ENCODE data around the gene C12orf60.

Gene C12orf60

DNA sequence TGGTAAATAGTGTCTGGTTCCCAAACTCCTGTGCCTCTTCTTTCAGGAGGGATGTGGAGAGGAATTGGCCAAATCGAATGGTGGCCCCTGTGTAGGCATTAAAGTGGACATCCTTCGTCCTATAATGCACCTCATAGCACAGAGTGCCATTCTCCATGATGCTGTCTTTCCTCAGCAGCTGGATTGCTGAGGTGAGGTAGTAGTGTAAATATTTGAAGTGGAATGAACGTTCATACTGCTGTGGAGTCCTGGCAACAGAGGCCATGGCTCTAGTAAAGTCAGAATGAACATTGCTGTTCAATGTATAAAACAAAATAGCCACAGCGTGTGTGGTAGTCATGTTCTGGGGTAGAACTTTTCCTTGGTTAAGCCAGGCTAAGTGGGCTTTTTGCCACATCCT is 37.1 kb downstream of the C12orf60 start:
- no peak for DNase-seq (ENCODE audit: low spot score)
- H3K27me3 ChIP-seq (ENCODE audit: insufficient read depth, poor library complexity, severe bottlenecking) = no peaks in the 10 kb centered on the region
- no peak overlapping the region for H3K27ac ChIP-seq (ENCODE audit: poor library complexity, severe bottlenecking)
- no peak for ATAC-seq (ENCODE audit: low read depth)
- no peak overlapping the region for H3K4me3 ChIP-seq (ENCODE audit: severe bottlenecking)
- H3K36me3 ChIP-seq (ENCODE audit: low read depth) = no peaks in the 10 kb centered on the region
- H3K9me3 ChIP-seq (ENCODE audit: severe bottlenecking) = no peaks in the 10 kb centered on the region
- peaks cover 18% of the 10 kb centered on the region for H3K4me1 ChIP-seq (ENCODE audit: insufficient read depth, poor library complexity, severe bottlenecking)
- no peak for TF ChIP-seq CTCF (IDR thresholded peaks at IDR 0.05; ENCODE audit: poor library complexity, severe bottlenecking)

GRCh38 chr12:14841761-14842160 is 38.3 kb downstream of the C12orf60 start:
- no peaks in the 10 kb centered on the region for H3K9me3 ChIP-seq (ENCODE audit: severe bottlenecking)
- H3K36me3 ChIP-seq (ENCODE audit: low read depth) = no peaks in the 10 kb centered on the region
- peak; percentile 61; the same call in 2 of the 3 replicates for ATAC-seq (ENCODE audit: low read depth)
- H3K27ac ChIP-seq (ENCODE audit: poor library complexity, severe bottlenecking) = no peak overlapping the region
- peaks cover 8% of the 10 kb centered on the region for H3K4me1 ChIP-seq (ENCODE audit: insufficient read depth, poor library complexity, severe bottlenecking)
- TF ChIP-seq CTCF (IDR thresholded peaks at IDR 0.05; ENCODE audit: poor library complexity, severe bottlenecking) = no peak
- no peaks in the 10 kb centered on the region for H3K27me3 ChIP-seq (ENCODE audit: insufficient read depth, poor library complexity, severe bottlenecking)
- no peak for DNase-seq (ENCODE audit: low spot score)
- no peak overlapping the region for H3K4me3 ChIP-seq (ENCODE audit: severe bottlenecking)

- no peak overlapping the region for H3K4me3 ChIP-seq (ENCODE audit: severe bottlenecking)
- ATAC-seq (ENCODE audit: low read depth) = no peak
- peaks cover 3% of the 10 kb centered on the region for H3K4me1 ChIP-seq (ENCODE audit: insufficient read depth, poor library complexity, severe bottlenecking)
- H3K9me3 ChIP-seq (ENCODE audit: severe bottlenecking) = no peaks in the 10 kb centered on the region
- H3K27ac ChIP-seq (ENCODE audit: poor library complexity, severe bottlenecking) = no peak overlapping the region
- TF ChIP-seq CTCF (IDR thresholded peaks at IDR 0.05; ENCODE audit: poor library complexity, severe bottlenecking) = no peak
- H3K36me3 ChIP-seq (ENCODE audit: low read depth) = no peaks in the 10 kb centered on the region
- H3K27me3 ChIP-seq (ENCODE audit: insufficient read depth, poor library complexity, severe bottlenecking) = no peaks in the 10 kb centered on the region
- DNase-seq (ENCODE audit: low spot score) = no peak
Observed at GRCh38 chr12:14842315-14842714, 38.8 kb downstream of the C12orf60 start.

GRCh38 chr12:14843425-14843887 is 40.0 kb downstream of the C12orf60 start, which contains the start of gene ART4:
Gene ART4 (minus strand): TSS chr12:14843526. CDS start chr12:14843113, 413 bp downstream.
- ATAC-seq (ENCODE audit: low read depth) (no peak), DNase-seq (ENCODE audit: low spot score) (no peak)
- no peak for TF ChIP-seq CTCF (IDR thresholded peaks at IDR 0.05; ENCODE audit: poor library complexity, severe bottlenecking)
- Histone ChIP-seq H3K4me1 (ENCODE audit: insufficient read depth, poor library complexity, severe bottlenecking) (no peaks in the 10 kb centered on the region), H3K27ac (ENCODE audit: poor library complexity, severe bottlenecking) (no peak within 1 kb of the TSS), H3K4me3 (ENCODE audit: severe bottlenecking) (no peak within 1 kb of the TSS), H3K36me3 (ENCODE audit: low read depth) (no peaks in the 10 kb centered on the region), H3K27me3 (ENCODE audit: insufficient read depth, poor library complexity, severe bottlenecking) (no peaks in the 10 kb centered on the region), H3K9me3 (ENCODE audit: severe bottlenecking) (no peaks in the 10 kb centered on the region)

GRCh38 chr12:14844401-14844800 is 40.9 kb downstream of the C12orf60 start:
- DNase-seq (ENCODE audit: low spot score) = no peak
- no peak for ATAC-seq (ENCODE audit: low read depth)
- Histone ChIP-seq H3K4me1 (ENCODE audit: insufficient read depth, poor library complexity, severe bottlenecking) (no peaks in the 10 kb centered on the region), H3K9me3 (ENCODE audit: severe bottlenecking) (no peaks in the 10 kb centered on the region), H3K36me3 (ENCODE audit: low read depth) (no peaks in the 10 kb centered on the region), H3K27me3 (ENCODE audit: insufficient read depth, poor library complexity, severe bottlenecking) (no peaks in the 10 kb centered on the region), H3K27ac (ENCODE audit: poor library complexity, severe bottlenecking) (no peak overlapping the region), H3K4me3 (ENCODE audit: severe bottlenecking) (no peak overlapping the region)
- no peak for TF ChIP-seq CTCF (IDR thresholded peaks at IDR 0.05; ENCODE audit: poor library complexity, severe bottlenecking)
